Measurements from ENCODE around the gene CD52. TPM values are rescaled to one million over a fixed set of nuclear protein-coding genes. Genes with fewer than 3 reads are reported as not detected.

Gene CD52
- total and polyA plus RNA-seq, 2 of the 13 experiments (the other 11 are each of a cell fraction or from before 2014, with no cell fraction given) = 0.32 TPM; not detected in 1

DNA sequence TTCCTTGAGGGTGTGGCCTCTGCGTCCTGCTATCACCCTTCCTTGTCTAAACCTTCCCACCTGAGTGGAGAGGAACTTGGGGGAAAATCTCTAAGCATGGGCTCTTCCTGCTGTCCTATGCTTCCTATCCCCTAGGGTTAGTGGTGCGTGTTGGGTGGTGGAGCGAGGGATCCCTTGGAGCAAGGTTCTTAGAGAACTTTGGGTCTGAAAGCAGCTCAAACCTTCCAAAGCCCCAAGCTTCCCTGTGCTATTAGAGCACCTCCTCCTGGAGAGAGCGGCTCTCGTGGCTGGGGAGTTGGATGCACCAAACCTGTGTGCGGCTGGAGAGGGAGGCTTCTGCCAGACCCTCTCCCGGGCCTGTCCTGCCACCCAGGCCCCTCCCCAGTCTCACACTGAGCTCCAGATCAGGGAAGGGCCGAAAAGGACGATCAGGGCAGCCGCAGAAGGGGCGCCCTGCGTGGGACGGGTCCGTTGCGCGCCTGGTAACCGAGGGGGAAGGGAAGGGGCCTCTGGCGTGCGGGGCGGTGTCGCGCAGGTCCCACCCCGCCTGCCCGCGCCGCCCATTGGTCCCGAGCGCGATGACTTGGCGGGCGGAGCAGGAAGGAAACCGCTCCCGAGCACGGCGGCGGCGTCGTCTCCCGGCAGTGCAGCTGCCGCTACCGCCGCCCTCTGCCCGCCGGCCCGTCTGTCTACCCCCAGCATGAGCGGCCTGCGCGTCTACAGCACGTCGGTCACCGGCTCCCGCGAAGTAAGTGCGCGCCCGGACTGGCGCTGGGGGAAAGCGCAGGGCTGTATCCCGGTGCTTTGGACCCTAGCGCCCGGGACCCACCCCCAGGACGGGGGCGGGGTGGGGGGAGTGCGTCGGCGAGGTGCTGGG, 38.1 kb upstream of the CD52 start, which contains the start of gene SH3BGRL3 (continued):
- TF ChIP-seq, protein P1, sequence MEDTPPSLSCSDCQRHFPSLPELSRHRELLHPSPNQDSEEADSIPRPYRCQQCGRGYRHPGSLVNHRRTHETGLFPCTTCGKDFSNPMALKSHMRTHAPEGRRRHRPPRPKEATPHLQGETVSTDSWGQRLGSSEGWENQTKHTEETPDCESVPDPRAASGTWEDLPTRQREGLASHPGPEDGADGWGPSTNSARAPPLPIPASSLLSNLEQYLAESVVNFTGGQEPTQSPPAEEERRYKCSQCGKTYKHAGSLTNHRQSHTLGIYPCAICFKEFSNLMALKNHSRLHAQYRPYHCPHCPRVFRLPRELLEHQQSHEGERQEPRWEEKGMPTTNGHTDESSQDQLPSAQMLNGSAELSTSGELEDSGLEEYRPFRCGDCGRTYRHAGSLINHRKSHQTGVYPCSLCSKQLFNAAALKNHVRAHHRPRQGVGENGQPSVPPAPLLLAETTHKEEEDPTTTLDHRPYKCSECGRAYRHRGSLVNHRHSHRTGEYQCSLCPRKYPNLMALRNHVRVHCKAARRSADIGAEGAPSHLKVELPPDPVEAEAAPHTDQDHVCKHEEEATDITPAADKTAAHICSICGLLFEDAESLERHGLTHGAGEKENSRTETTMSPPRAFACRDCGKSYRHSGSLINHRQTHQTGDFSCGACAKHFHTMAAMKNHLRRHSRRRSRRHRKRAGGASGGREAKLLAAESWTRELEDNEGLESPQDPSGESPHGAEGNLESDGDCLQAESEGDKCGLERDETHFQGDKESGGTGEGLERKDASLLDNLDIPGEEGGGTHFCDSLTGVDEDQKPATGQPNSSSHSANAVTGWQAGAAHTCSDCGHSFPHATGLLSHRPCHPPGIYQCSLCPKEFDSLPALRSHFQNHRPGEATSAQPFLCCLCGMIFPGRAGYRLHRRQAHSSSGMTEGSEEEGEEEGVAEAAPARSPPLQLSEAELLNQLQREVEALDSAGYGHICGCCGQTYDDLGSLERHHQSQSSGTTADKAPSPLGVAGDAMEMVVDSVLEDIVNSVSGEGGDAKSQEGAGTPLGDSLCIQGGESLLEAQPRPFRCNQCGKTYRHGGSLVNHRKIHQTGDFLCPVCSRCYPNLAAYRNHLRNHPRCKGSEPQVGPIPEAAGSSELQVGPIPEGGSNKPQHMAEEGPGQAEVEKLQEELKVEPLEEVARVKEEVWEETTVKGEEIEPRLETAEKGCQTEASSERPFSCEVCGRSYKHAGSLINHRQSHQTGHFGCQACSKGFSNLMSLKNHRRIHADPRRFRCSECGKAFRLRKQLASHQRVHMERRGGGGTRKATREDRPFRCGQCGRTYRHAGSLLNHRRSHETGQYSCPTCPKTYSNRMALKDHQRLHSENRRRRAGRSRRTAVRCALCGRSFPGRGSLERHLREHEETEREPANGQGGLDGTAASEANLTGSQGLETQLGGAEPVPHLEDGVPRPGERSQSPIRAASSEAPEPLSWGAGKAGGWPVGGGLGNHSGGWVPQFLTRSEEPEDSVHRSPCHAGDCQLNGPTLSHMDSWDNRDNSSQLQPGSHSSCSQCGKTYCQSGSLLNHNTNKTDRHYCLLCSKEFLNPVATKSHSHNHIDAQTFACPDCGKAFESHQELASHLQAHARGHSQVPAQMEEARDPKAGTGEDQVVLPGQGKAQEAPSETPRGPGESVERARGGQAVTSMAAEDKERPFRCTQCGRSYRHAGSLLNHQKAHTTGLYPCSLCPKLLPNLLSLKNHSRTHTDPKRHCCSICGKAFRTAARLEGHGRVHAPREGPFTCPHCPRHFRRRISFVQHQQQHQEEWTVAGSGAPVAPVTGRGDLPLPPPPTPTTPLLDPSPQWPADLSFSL (CRISPR knock-in tag; IDR thresholded peaks at IDR 0.05) = peak; percentile 69; the same call in 1 of the 2 replicates
- TF ChIP-seq ZSCAN31 (CRISPR knock-in tag; IDR thresholded peaks at IDR 0.05; ENCODE audit: low read depth) = peak; percentile 70; the same call in 1 of the 2 replicates
- TF ChIP-seq, protein P2, sequence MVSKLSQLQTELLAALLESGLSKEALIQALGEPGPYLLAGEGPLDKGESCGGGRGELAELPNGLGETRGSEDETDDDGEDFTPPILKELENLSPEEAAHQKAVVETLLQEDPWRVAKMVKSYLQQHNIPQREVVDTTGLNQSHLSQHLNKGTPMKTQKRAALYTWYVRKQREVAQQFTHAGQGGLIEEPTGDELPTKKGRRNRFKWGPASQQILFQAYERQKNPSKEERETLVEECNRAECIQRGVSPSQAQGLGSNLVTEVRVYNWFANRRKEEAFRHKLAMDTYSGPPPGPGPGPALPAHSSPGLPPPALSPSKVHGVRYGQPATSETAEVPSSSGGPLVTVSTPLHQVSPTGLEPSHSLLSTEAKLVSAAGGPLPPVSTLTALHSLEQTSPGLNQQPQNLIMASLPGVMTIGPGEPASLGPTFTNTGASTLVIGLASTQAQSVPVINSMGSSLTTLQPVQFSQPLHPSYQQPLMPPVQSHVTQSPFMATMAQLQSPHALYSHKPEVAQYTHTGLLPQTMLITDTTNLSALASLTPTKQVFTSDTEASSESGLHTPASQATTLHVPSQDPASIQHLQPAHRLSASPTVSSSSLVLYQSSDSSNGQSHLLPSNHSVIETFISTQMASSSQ (IDR thresholded peaks at IDR 0.05; ENCODE audit: low read depth) = no peak
- TF ChIP-seq, protein P2 (CRISPR knock-in tag; IDR thresholded peaks at IDR 0.05; ENCODE audit: borderline replicate concordance) = peak; percentile 72; the same call in 1 of the 2 replicates
- peak; percentile 50; the same call in 1 of the 2 replicates for TF ChIP-seq MYC (CRISPR knock-in tag; IDR thresholded peaks at IDR 0.05; ENCODE audit: borderline replicate concordance)
- TF ChIP-seq AGO2 (optimal IDR thresholded peaks at IDR 0.05; ENCODE audit: low read depth, low read length) = peak; percentile 99
- no peak for TF ChIP-seq ATRX (CRISPR knock-in tag; IDR thresholded peaks at IDR 0.05; ENCODE audit: borderline replicate concordance)
- TF ChIP-seq ZNF441 (CRISPR knock-in tag; IDR thresholded peaks at IDR 0.05; ENCODE audit: borderline replicate concordance) = peak; percentile 25; the same call in 1 of the 2 replicates
- TF ChIP-seq KDM1A (CRISPR knock-in tag; IDR thresholded peaks at IDR 0.05) = no peak
- TF ChIP-seq KLF12 (CRISPR knock-in tag; IDR thresholded peaks at IDR 0.05; ENCODE audit: borderline replicate concordance) = peak; percentile 58; the same call in 1 of the 2 replicates
- TF ChIP-seq TARDBP (CRISPR knock-in tag; IDR thresholded peaks at IDR 0.05) = peak; percentile 79
- TF ChIP-seq, protein P3, sequence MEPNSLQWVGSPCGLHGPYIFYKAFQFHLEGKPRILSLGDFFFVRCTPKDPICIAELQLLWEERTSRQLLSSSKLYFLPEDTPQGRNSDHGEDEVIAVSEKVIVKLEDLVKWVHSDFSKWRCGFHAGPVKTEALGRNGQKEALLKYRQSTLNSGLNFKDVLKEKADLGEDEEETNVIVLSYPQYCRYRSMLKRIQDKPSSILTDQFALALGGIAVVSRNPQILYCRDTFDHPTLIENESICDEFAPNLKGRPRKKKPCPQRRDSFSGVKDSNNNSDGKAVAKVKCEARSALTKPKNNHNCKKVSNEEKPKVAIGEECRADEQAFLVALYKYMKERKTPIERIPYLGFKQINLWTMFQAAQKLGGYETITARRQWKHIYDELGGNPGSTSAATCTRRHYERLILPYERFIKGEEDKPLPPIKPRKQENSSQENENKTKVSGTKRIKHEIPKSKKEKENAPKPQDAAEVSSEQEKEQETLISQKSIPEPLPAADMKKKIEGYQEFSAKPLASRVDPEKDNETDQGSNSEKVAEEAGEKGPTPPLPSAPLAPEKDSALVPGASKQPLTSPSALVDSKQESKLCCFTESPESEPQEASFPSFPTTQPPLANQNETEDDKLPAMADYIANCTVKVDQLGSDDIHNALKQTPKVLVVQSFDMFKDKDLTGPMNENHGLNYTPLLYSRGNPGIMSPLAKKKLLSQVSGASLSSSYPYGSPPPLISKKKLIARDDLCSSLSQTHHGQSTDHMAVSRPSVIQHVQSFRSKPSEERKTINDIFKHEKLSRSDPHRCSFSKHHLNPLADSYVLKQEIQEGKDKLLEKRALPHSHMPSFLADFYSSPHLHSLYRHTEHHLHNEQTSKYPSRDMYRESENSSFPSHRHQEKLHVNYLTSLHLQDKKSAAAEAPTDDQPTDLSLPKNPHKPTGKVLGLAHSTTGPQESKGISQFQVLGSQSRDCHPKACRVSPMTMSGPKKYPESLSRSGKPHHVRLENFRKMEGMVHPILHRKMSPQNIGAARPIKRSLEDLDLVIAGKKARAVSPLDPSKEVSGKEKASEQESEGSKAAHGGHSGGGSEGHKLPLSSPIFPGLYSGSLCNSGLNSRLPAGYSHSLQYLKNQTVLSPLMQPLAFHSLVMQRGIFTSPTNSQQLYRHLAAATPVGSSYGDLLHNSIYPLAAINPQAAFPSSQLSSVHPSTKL (CRISPR knock-in tag; IDR thresholded peaks at IDR 0.05) = 0 out of 2 replicates have a peak, but pooled peaks have one; percentile 23
- TF ChIP-seq SNAI1 (CRISPR knock-in tag; IDR thresholded peaks at IDR 0.05; ENCODE audit: borderline replicate concordance) = no peak

All from HepG2 (cell line).